Lower leg skin (tissue), 3 donors: ENCODE results near the gene LRP4.

Experiments
- CTCF ChIP-seq, 3 donors: fragments of 450-650 bp; IDR thresholded peaks; one replicate each; pipeline ENCODE4 v1.5.1; 2016; ENCODE audit warnings: antibody characterized with exemption in 3 of 3, mild to moderate bottlenecking in 3 of 3, moderate library complexity in 2 of 3
- POLR2A ChIP-seq, 2 donors: fragments of 450-650 bp; IDR thresholded peaks; one replicate each; pipeline ENCODE4 v1.6.1; 2016 to 2017; ENCODE audit warnings: antibody characterized with exemption in 2 of 2, mild to moderate bottlenecking in 1 of 2, moderate library complexity in 1 of 2

GRCh38 chr11:46886211-46886610 is 32.1 kb downstream of the LRP4 start:
- TF ChIP-seq POLR2A (IDR thresholded peaks at IDR 0.05) (no peak), CTCF (IDR thresholded peaks at IDR 0.05) (no peak)
